Activated effector memory CD4-positive, alpha-beta T cell treated with anti-CD3 and anti-CD28 coated beads, Interleukin-2, amount 50 U/mL, for 16 hours (primary cell): Measurements from ENCODE around the gene SPEN.

ENCODE experiments used
- DNase-seq: peaks from one replicate; pipeline ENCODE4 v3.0.0-alpha.2; 2020

Gene SPEN

GRCh38 chr1:15939181-15940109 is 91.9 kb downstream of the SPEN start:
- no peak for DNase-seq

- DNase-seq: no peak
Observed at GRCh38 chr1:15940110-15941043, 92.9 kb downstream of the SPEN start.

GRCh38 chr1:15941044-15941840 is 93.7 kb downstream of the SPEN start:
- DNase-seq: no peak

- DNase-seq: peak; percentile 62
Observed at GRCh38 chr1:15941899-15942660, 94.6 kb downstream of the SPEN start.

- no peak for DNase-seq
Observed at GRCh38 chr1:15942661-15943327, 95.3 kb downstream of the SPEN start.

- DNase-seq: no peak
Observed at GRCh38 chr1:15943328-15943991, 96.0 kb downstream of the SPEN start.

- DNase-seq: no peak
Observed at GRCh38 chr1:15943992-15944307, 96.4 kb downstream of the SPEN start.

- no peak for DNase-seq
Observed at GRCh38 chr1:15944308-15945010, 97.0 kb downstream of the SPEN start.

- DNase-seq: peak; percentile 62
Observed at GRCh38 chr1:15945011-15945831, 97.7 kb downstream of the SPEN start.

GRCh38 chr1:15945832-15946448 is 98.4 kb downstream of the SPEN start:
- DNase-seq: no peak

- DNase-seq: no peak
Observed at GRCh38 chr1:15946571-15947381, 99.3 kb downstream of the SPEN start.

- no peak for DNase-seq
Observed at GRCh38 chr1:15947382-15948090, 100.0 kb downstream of the SPEN start.

GRCh38 chr1:15948091-15948591 is 100.6 kb downstream of the SPEN start:
- DNase-seq: peak; percentile 66

- no peak for DNase-seq
Observed at GRCh38 chr1:15948595-15949452, 101.3 kb downstream of the SPEN start.

- DNase-seq: peak; percentile 96
Observed at GRCh38 chr1:15949453-15950245, 102.1 kb downstream of the SPEN start.
